CD4-positive, alpha-beta memory T cell (primary cell): ENCODE measurements around the gene RPUSD1. TPM values are rescaled to one million over a fixed set of nuclear protein-coding genes. Genes with fewer than 3 reads are reported as not detected.

Experiments
- CTCF ChIA-PET: fragments of 350-600 bp; sonication (Branson Sonifier 250); formaldehyde crosslinking; loops from one replicate; lab custom pipeline; 2021; ENCODE audit warnings: inconsistent platforms; ENCODE audit not compliant: partially characterized antibody; lab: Charles Lee
- POLR2A ChIA-PET: fragments of 350-600 bp; sonication (Branson Sonifier 250); formaldehyde crosslinking; loops from one replicate; lab custom pipeline; 2021; ENCODE audit not compliant: partially characterized antibody; lab: Charles Lee
- DNase-seq, 5 donors: peaks; one replicate each; pipeline versions ENCODE4 v3.0.0 to v3.0.0-alpha.2; 2020 to 2022; ENCODE audit warnings: mixed read lengths in 1 of 5
- H3K27ac ChIP-seq: one replicate; pipeline ENCODE4 v1.7.0; 2013; ENCODE audit warnings: low read depth, low read length
- H3K27me3 ChIP-seq: 2 replicates; pipeline ENCODE4 v1.7.0; 2013; ENCODE audit warnings: mild to moderate bottlenecking, low read length, moderate library complexity; ENCODE audit not compliant: insufficient read depth
- H3K36me3 ChIP-seq: 2 replicates; pipeline ENCODE4 v1.7.0; 2013; ENCODE audit warnings: mild to moderate bottlenecking, low read length, moderate library complexity; ENCODE audit not compliant: insufficient read depth
- H3K4me1 ChIP-seq: 2 replicates; pipeline ENCODE4 v1.7.0; 2013; ENCODE audit warnings: mild to moderate bottlenecking, low read length, moderate library complexity; ENCODE audit not compliant: insufficient read depth
- H3K4me3 ChIP-seq, 2 donors: one replicate each; pipeline ENCODE4 v1.7.0; 2013; ENCODE audit warnings: low read length in 2 of 2, mild to moderate bottlenecking in 1 of 2
- H3K9me3 ChIP-seq, 2 donors: one replicate each; pipeline ENCODE4 v1.7.0; 2013; ENCODE audit warnings: low read length in 2 of 2, control low read depth in 1 of 2; ENCODE audit not compliant: control insufficient read depth in 1 of 2
- H3K27ac Mint-ChIP-seq, 7 donors: one replicate each; pipeline ENCODE4 v1.8.0; 2020 to 2021; ENCODE audit warnings: mixed read lengths in 7 of 7, mild to moderate bottlenecking in 6 of 7, inconsistent platforms in 3 of 7, moderate library complexity in 3 of 7
- H3K27me3 Mint-ChIP-seq, 2 donors: one replicate each; pipeline ENCODE4 v1.8.0; 2020 to 2021; ENCODE audit warnings: mixed read lengths in 2 of 2
- H3K36me3 Mint-ChIP-seq, 2 donors: one replicate each; pipeline ENCODE4 v1.8.0; 2020 to 2021; ENCODE audit warnings: mixed read lengths in 2 of 2, inconsistent platforms in 1 of 2, mild to moderate bottlenecking in 1 of 2
- H3K4me1 Mint-ChIP-seq, 4 donors: one replicate each; pipeline ENCODE4 v1.8.0; 2020 to 2021; ENCODE audit warnings: mixed read lengths in 4 of 4, mild to moderate bottlenecking in 1 of 4
- H3K4me3 Mint-ChIP-seq, 8 donors: one replicate each; pipeline ENCODE4 v1.8.0; 2020 to 2021; ENCODE audit warnings: mixed read lengths in 8 of 8, mild to moderate bottlenecking in 7 of 8, moderate library complexity in 6 of 8, inconsistent platforms in 3 of 8
- H3K9me3 Mint-ChIP-seq, 8 donors: one replicate each; pipeline ENCODE4 v1.8.0; 2020 to 2021; ENCODE audit warnings: mixed read lengths in 8 of 8, mild to moderate bottlenecking in 5 of 8, inconsistent platforms in 3 of 8, moderate library complexity in 1 of 8
- intact Hi-C: fragments of 100-400 bp; cut with micrococcal nuclease; formaldehyde crosslinking; loops from one replicate; pipeline ENCODE4 v1.15.1; 2023
- polyA plus RNA-seq, 2 donors: library from polyadenylated mRNA; unstranded; fragments of 300-500 nt; fragmentation: Illumina TruSeq; gene quantifications; one replicate each; pipeline ENCODE4 v1.2.3, GENCODE V29; 2021
- total RNA-seq, 2 experiments: library from RNA; stranded (reverse); gene quantifications; one replicate each; pipeline ENCODE4 v1.2.3, GENCODE V29; 2021

The RPUSD1 gene
- total and polyA plus RNA-seq, 4 experiments from 2014 or later = 19.9 to 31.1 (median 28.3) TPM

DNA sequence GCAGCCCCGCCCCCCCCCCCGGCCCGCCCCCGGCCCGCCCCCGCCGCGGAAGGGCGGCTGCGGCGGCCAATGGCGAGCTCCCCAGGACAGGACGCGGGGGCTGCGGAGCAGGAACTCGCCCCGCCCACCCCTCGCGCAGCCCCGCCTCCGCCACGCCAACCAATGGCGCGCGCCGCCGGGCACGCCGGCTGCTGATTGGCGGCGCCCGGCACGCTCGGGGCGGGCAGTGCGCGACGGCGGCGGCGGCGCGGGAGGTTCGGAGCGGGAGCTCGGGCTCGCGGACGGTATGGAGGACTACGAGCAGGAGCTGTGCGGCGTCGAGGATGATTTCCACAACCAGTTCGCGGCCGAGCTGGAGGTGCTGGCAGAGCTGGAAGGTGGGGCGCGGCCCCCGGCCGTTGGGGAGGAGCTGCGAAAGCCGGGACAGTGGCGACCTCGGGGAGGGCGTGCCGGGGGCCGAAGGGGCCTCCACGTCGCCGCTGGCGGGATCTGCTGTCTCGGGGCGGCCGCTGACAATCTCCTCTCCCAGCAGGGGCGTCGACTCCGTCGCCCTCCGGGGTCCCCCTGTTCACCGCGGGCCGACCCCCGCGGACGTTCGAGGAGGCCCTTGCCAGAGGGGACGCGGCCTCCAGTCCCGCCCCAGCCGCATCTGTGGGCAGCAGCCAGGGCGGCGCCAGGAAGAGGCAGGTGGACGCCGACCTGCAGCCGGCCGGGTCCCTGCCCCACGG, 382 bp upstream of the RPUSD1 start, which contains the start of gene CHTF18:
Gene CHTF18, plus strand, starts transcription at position 222 of the 728 bp plus-strand sequence. Its CDS starts 65 bp downstream, at position 287.
- intact Hi-C loops = loop anchor here (1.0 to 5.0 kb wide), 4 partner anchors 19 to 182 kb away; partner anchors contain the start of genes CIAO3, LMF1 and WDR90

GRCh38 chr16:787321-787966, 737 bp downstream of the RPUSD1 start:
- no peak for DNase-seq
- CTCF ChIA-PET = interaction anchor here (1.5 to 6.7 kb wide), 2 partner anchors 72 to 75 kb away, joined by 4 to 84 read pairs; partner anchors contain the start of gene METRN
- Mint-ChIP-seq H3K36me3 (peaks cover 8 to 10% of the 10 kb centered on the region in 2 donors), H3K27ac (peak overlapping the region in 6 of 7 donors; percentile 41 to 80 (median 67)), H3K4me1 (peaks cover 2 to 30% (median 8%) of the 10 kb centered on the region in 4 donors), H3K4me3 (peak overlapping the region; percentile 82 to 91 (median 85)), H3K27me3 (no peaks in the 10 kb centered on the region), H3K9me3 (no peaks in the 10 kb centered on the region)
- intact Hi-C loops = loop anchor here (5.0 kb wide), 1 partner anchor 140 kb away; the partner anchor contains the start of gene WDR90
- no peaks in the 10 kb centered on the region for H3K9me3 ChIP-seq
- no peaks in the 10 kb centered on the region for H3K27me3 ChIP-seq
- peak overlapping the region; percentile 73 for H3K27ac ChIP-seq
- H3K4me1 ChIP-seq = peaks cover 21% of the 10 kb centered on the region
- POLR2A ChIA-PET = interaction anchor here (0.8 to 3.0 kb wide), 10 partner anchors 14 to 151 kb away, joined by 3 to 15 read pairs (median 4); partner anchors contain the start of genes ANTKMT, CCDC78, HAGHL and METTL26
- H3K36me3 ChIP-seq = peaks cover 6% of the 10 kb centered on the region
- peak overlapping the region; percentile 17 to 83 for H3K4me3 ChIP-seq

More for the DNA sequence above, 382 bp upstream of the RPUSD1 start, which contains the start of gene CHTF18:
- Histone ChIP-seq H3K9me3 (no peaks in the 10 kb centered on the region), H3K36me3 (peaks cover 6% of the 10 kb centered on the region), H3K27me3 (no peaks in the 10 kb centered on the region), H3K4me1 (peaks cover 21% of the 10 kb centered on the region), H3K4me3 (peak within 1 kb of the TSS; percentile 17 to 83), H3K27ac (peak within 1 kb of the TSS; percentile 73)
- Mint-ChIP-seq H3K27me3 (no peaks in the 10 kb centered on the region), H3K4me3 (peak within 1 kb of the TSS; percentile 82 to 91 (median 85)), H3K27ac (peak within 1 kb of the TSS in 6 of 7 donors; percentile 41 to 80 (median 67)), H3K4me1 (peaks cover 2 to 30% (median 8%) of the 10 kb centered on the region in 4 donors), H3K9me3 (no peaks in the 10 kb centered on the region), H3K36me3 (peaks cover 8 to 10% of the 10 kb centered on the region in 2 donors)
- peak; percentile 90 to 96 (median 95) for DNase-seq
- POLR2A ChIA-PET = interaction anchor here (0.6 to 3.0 kb wide), 16 partner anchors 13 to 745 kb away, joined by 3 to 15 read pairs (median 4); partner anchors contain the start of genes ANTKMT, CCDC78, HAGHL and METTL26
- CTCF ChIA-PET = interaction anchor here (1.0 to 6.7 kb wide), 2 partner anchors 76 to 315 kb away, joined by 3 to 84 read pairs; partner anchors contain the start of gene METRN

- peak overlapping the region; percentile 39 to 70 (median 60) for H3K4me3 Mint-ChIP-seq
- H3K4me3 ChIP-seq = no peak overlapping the region
- no peaks in the 10 kb centered on the region for H3K27me3 Mint-ChIP-seq
- peaks cover 3 to 4% of the 10 kb centered on the region in 2 donors for H3K36me3 Mint-ChIP-seq
- no peak overlapping the region for H3K27ac ChIP-seq
- intact Hi-C loops = loop anchor here (1.0 to 5.0 kb wide), 2 partner anchors 75 to 139 kb away; partner anchors contain the start of gene WDR90
- peaks cover 6% of the 10 kb centered on the region for H3K36me3 ChIP-seq
- H3K4me1 ChIP-seq = peaks cover 21% of the 10 kb centered on the region
- ChIA-PET POLR2A (interaction anchor here (0.8 to 3.1 kb wide), 6 partner anchors 45 to 90 kb away, joined by 3 to 15 read pairs (median 4); partner anchors contain the start of genes ANTKMT, CIAO3 and METRN), CTCF (interaction anchor here (0.9 to 6.7 kb wide), 8 partner anchors 9 to 90 kb away, joined by 3 to 84 read pairs (median 4); partner anchors contain the start of gene METRN)
- DNase-seq = peak; percentile 61 to 73 (median 68)
- H3K9me3 ChIP-seq = no peaks in the 10 kb centered on the region
- peaks cover 2 to 24% (median 5%) of the 10 kb centered on the region in 4 donors for H3K4me1 Mint-ChIP-seq
- no peaks in the 10 kb centered on the region for H3K9me3 Mint-ChIP-seq
- peak overlapping the region in 1 of 7 donors; percentile 82 for H3K27ac Mint-ChIP-seq
- no peaks in the 10 kb centered on the region for H3K27me3 ChIP-seq
Measured at GRCh38 chr16:785563-786535, 2.3 kb downstream of the RPUSD1 start.

DNA sequence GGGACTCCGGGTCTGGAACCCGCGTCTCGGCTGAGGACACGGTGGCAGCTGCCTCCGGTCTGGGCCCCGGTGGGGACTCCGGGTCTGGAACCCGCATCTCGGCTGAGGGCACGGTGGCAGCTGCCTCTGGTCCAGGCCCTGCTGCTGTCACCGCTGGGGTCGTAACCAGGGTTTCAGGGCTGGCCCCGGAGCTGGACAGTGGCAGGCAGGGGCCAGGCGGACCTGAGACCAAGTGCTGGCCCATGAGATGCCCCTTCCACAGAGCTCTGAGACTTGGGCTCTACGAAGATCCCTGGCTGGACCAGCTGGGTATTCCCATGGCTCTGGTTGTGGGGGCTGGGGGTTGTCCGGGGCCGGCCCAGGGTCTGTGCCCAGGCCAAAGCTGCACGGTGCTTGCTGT, 3.8 kb downstream of the RPUSD1 start:
- H3K27me3 ChIP-seq = no peaks in the 10 kb centered on the region
- peaks cover 2 to 24% (median 5%) of the 10 kb centered on the region in 4 donors for H3K4me1 Mint-ChIP-seq
- H3K9me3 ChIP-seq = no peaks in the 10 kb centered on the region
- intact Hi-C loops = no loop called here
- no peaks in the 10 kb centered on the region for H3K9me3 Mint-ChIP-seq
- DNase-seq = no peak
- CTCF ChIA-PET = interaction anchor here (0.7 to 6.7 kb wide), 9 partner anchors 14 to 319 kb away, joined by 3 to 84 read pairs (median 4); partner anchors contain the start of genes ANTKMT and METRN
- H3K27ac ChIP-seq = no peak overlapping the region
- H3K27me3 Mint-ChIP-seq = peaks cover 4% of the 10 kb centered on the region in 2 donors
- H3K36me3 Mint-ChIP-seq = peaks cover 3 to 4% of the 10 kb centered on the region in 2 donors
- POLR2A ChIA-PET = interaction anchor here (0.6 to 3.1 kb wide), 6 partner anchors 34 to 89 kb away, joined by 3 to 15 read pairs (median 4); partner anchors contain the start of gene METRN
- peaks cover 6% of the 10 kb centered on the region for H3K36me3 ChIP-seq
- no peak overlapping the region for H3K4me3 ChIP-seq
- H3K27ac Mint-ChIP-seq = peak overlapping the region in 1 of 7 donors; percentile 78
- H3K4me1 ChIP-seq = peaks cover 21% of the 10 kb centered on the region
- H3K4me3 Mint-ChIP-seq = peak overlapping the region in 1 of 8 donors; percentile 49

GRCh38 chr16:783404-784161, 4.6 kb downstream of the RPUSD1 start:
- H3K4me3 Mint-ChIP-seq = no peak overlapping the region
- peaks cover 2 to 24% (median 5%) of the 10 kb centered on the region in 4 donors for H3K4me1 Mint-ChIP-seq
- Histone ChIP-seq H3K4me1 (peaks cover 15% of the 10 kb centered on the region), H3K27ac (no peak overlapping the region), H3K4me3 (no peak overlapping the region), H3K36me3 (peaks cover 6% of the 10 kb centered on the region), H3K9me3 (no peaks in the 10 kb centered on the region), H3K27me3 (no peaks in the 10 kb centered on the region)
- H3K36me3 Mint-ChIP-seq = peaks cover 3 to 4% of the 10 kb centered on the region in 2 donors
- ChIA-PET POLR2A (interaction anchor here (0.6 to 3.1 kb wide), 3 partner anchors 35 to 69 kb away, joined by 3 to 15 read pairs (median 3); partner anchors contain the start of gene METRN), CTCF (interaction anchor here (0.9 to 6.7 kb wide), 2 partner anchors 59 to 71 kb away, joined by 4 to 84 read pairs; partner anchors contain the start of gene METRN)
- no peak overlapping the region for H3K27ac Mint-ChIP-seq
- no peaks in the 10 kb centered on the region for H3K9me3 Mint-ChIP-seq
- intact Hi-C loops = no loop called here
- peaks cover 4% of the 10 kb centered on the region in 2 donors for H3K27me3 Mint-ChIP-seq
- no peak for DNase-seq
